DND-41 (cell line): ENCODE results near the gene PRKCA.

ENCODE experiments used
- ATAC-seq: fragments of 200-7000 bp; cut with Tn5 transposase; 3 replicates; pipeline ENCODE4 v1.9.1; 2021; ENCODE audit warnings: low read depth; ENCODE audit not compliant: insufficient read depth
- DNase-seq: peaks from one replicate; pipeline ENCODE4 v3.0.0-alpha.2; 2020
- H2AFZ ChIP-seq: 2 replicates; pipeline ENCODE4 v1.6.0; 2012; ENCODE audit warnings: low read depth, low read length
- H3K27ac ChIP-seq: 2 replicates; pipeline ENCODE4 v1.5.1; 2012; ENCODE audit warnings: low read length, inconsistent platforms
- H3K27me3 ChIP-seq: fragments of 200-600 bp; sonication (generic); 2 replicates; pipeline ENCODE4 v1.6.0; 2012; ENCODE audit warnings: low read length, mild to moderate bottlenecking, inconsistent platforms; ENCODE audit not compliant: insufficient read depth, poor library complexity
- H3K36me3 ChIP-seq: 2 replicates; pipeline ENCODE4 v1.5.1; 2012; ENCODE audit warnings: low read length, inconsistent platforms; ENCODE audit not compliant: insufficient read depth
- H3K4me1 ChIP-seq: 2 replicates; pipeline ENCODE4 v1.5.1; 2012; ENCODE audit warnings: mild to moderate bottlenecking, low read length; ENCODE audit not compliant: insufficient read depth
- H3K4me2 ChIP-seq: 2 replicates; pipeline ENCODE4 v1.6.0; 2012; ENCODE audit warnings: mild to moderate bottlenecking, moderate library complexity, low read length, inconsistent platforms; ENCODE audit not compliant: insufficient read depth
- H3K4me3 ChIP-seq, 2 experiments: fragments of 200-600 bp in 1 of 2; shearing (Covaris generic) in 1 of 2; 2 replicates each; pipeline ENCODE4 v1.5.1; 2012 to 2016; ENCODE audit warnings: inconsistent platforms in 2 of 2, low read length in 2 of 2, mild to moderate bottlenecking in 2 of 2, low read depth in 1 of 2, moderate library complexity in 1 of 2
- H3K79me2 ChIP-seq: 2 replicates; pipeline ENCODE4 v1.6.0; 2012; ENCODE audit warnings: low read length, inconsistent platforms; ENCODE audit not compliant: insufficient read depth
- H3K9ac ChIP-seq: 2 replicates; pipeline ENCODE4 v1.6.0; 2012; ENCODE audit warnings: low read depth, mild to moderate bottlenecking, inconsistent platforms, low read length, moderate library complexity
- H3K9me3 ChIP-seq: 2 replicates; pipeline ENCODE4 v1.5.1; 2012; ENCODE audit warnings: low read length, moderate library complexity, mild to moderate bottlenecking, inconsistent platforms; ENCODE audit not compliant: insufficient read depth, severe bottlenecking
- H4K20me1 ChIP-seq: 2 replicates; pipeline ENCODE4 v1.6.0; 2012; ENCODE audit warnings: low read length; ENCODE audit not compliant: insufficient read depth
- EZH2 ChIP-seq: IDR thresholded peaks from 3 replicates; pipeline ENCODE4 v1.6.1; 2012; ENCODE audit warnings: borderline replicate concordance, low read depth, mild to moderate bottlenecking, moderate library complexity, low read length, inconsistent platforms; ENCODE audit not compliant: severe bottlenecking
- TF ChIP-seq, protein P1 (sequence below): IDR thresholded peaks from 2 replicates; pipeline ENCODE4 v1.5.1; 2012; ENCODE audit warnings: borderline replicate concordance, low read length, moderate library complexity, mild to moderate bottlenecking; ENCODE audit not compliant: poor library complexity, severe bottlenecking; ENCODE audit errors: extremely low read depth

PRKCA gene

DNA sequence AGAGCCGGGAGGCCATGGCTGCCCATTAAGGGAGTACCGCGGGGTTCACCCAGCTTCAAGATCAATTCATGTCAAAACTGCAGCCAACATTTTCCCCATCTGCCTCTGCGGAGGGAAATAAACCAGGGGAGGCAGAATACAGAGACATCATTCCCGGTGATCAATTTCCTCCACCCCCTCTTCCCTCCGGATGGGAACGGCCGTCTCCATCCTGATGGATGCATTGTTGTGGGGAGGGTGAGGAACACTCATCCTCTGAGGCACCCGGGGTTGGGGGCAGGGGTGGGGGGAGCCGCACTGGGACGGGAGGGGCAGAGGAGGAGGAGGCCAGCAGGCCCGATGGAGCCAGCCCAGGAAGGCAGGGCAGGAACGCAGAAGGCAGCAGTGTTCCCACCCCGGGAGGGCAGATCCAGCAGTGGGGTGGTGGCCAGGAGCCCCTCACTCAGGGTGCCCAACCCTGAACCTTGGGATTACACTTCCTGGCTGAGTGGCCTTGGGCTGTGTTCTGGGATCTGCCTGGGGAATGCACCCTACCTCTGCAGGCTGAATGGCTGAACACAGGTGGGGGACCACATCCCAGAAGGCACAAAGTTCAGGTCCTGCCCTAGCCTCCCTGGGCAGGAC is 546.7 kb downstream of the PRKCA start:
- peaks cover 6% of the 10 kb centered on the region for H3K9me3 ChIP-seq
- H4K20me1 ChIP-seq: no peaks in the 10 kb centered on the region
- DNase-seq (no peak), ATAC-seq (no peak)
- no peak overlapping the region for H3K27ac ChIP-seq
- H3K79me2 ChIP-seq: no peaks in the 10 kb centered on the region
- no peak overlapping the region for H3K4me2 ChIP-seq
- no peak overlapping the region for H3K4me3 ChIP-seq
- H3K27me3 ChIP-seq: no peaks in the 10 kb centered on the region
- no peaks in the 10 kb centered on the region for H3K36me3 ChIP-seq
- no peak overlapping the region for H3K9ac ChIP-seq
- TF ChIP-seq EZH2: no peak
- TF ChIP-seq, protein P1, sequence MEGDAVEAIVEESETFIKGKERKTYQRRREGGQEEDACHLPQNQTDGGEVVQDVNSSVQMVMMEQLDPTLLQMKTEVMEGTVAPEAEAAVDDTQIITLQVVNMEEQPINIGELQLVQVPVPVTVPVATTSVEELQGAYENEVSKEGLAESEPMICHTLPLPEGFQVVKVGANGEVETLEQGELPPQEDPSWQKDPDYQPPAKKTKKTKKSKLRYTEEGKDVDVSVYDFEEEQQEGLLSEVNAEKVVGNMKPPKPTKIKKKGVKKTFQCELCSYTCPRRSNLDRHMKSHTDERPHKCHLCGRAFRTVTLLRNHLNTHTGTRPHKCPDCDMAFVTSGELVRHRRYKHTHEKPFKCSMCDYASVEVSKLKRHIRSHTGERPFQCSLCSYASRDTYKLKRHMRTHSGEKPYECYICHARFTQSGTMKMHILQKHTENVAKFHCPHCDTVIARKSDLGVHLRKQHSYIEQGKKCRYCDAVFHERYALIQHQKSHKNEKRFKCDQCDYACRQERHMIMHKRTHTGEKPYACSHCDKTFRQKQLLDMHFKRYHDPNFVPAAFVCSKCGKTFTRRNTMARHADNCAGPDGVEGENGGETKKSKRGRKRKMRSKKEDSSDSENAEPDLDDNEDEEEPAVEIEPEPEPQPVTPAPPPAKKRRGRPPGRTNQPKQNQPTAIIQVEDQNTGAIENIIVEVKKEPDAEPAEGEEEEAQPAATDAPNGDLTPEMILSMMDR: no peak
- no peak overlapping the region for H2AFZ ChIP-seq
- H3K4me1 ChIP-seq: no peaks in the 10 kb centered on the region

DNA sequence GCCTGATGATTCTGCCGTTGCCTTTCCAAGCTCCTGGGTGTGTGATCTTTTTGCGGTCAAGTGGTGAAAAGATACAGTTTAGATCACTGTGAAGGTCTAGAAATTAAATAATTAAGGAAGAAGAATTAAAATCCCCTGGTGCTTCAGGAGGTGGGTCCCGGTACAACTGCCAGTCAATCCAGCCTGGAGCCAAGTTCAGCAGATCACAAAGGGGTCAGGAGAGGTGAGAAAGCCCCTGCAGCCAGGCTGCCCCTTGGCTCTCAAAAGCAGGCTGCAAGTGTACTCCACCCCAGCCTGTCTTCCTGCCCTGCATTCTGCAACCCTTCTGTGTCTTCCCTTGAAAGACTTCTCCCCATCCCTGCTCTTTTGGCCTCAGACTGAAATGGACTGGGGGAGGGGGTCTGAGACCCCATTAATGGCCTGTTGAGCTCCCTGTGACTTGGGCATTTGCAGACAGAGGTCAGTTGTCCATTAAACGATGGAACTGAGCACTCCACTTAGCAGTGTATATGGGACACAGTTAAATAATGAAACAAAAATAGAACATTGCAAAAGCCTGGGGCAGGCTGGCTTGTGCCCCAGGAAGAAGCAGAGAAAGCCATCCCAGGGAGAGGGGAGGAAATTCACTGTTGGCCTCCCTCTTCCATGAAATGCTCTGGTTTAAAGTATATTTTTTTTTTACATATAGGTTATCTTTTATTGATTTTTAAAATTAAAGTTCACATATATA is 547.6 kb downstream of the PRKCA start:
- Histone ChIP-seq H3K9me3 (peaks cover 10% of the 10 kb centered on the region), H3K36me3 (no peaks in the 10 kb centered on the region), H3K79me2 (no peaks in the 10 kb centered on the region), H3K4me1 (no peaks in the 10 kb centered on the region), H3K4me3 (no peak overlapping the region), H3K4me2 (no peak overlapping the region), H4K20me1 (no peaks in the 10 kb centered on the region), H2AFZ (no peak overlapping the region), H3K27me3 (no peaks in the 10 kb centered on the region), H3K9ac (no peak overlapping the region), H3K27ac (no peak overlapping the region)
- ATAC-seq: no peak
- no peak for DNase-seq
- no peak for TF ChIP-seq EZH2
- TF ChIP-seq, protein P1: no peak

DNA sequence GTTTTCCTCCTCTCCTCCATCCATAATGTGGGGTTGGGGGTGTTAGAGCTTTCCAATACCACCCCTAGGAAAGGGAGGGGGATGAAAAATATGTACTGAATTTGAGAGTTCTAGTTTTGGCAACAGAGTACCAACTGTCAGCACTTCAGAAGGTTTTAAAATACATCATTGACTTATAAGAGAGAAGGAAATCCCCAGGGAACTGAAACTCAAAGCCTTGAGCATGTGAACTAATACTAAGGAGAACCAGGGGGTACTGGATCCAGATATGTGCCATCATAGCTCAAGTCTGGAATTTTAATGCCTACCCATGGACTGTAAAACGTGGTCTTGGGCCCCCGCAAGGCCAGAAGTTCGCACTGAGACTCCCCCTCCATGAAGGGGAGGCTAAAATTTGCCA is 548.3 kb downstream of the PRKCA start:
- Histone ChIP-seq H3K4me1 (no peaks in the 10 kb centered on the region), H4K20me1 (no peaks in the 10 kb centered on the region), H3K4me2 (no peak overlapping the region), H3K27me3 (no peaks in the 10 kb centered on the region), H3K9ac (no peak overlapping the region), H3K9me3 (peaks cover 13% of the 10 kb centered on the region), H3K79me2 (no peaks in the 10 kb centered on the region), H3K4me3 (no peak overlapping the region), H3K27ac (no peak overlapping the region), H2AFZ (no peak overlapping the region), H3K36me3 (no peaks in the 10 kb centered on the region)
- TF ChIP-seq, protein P1: no peak
- no peak for TF ChIP-seq EZH2
- DNase-seq (no peak), ATAC-seq (no peak)
